ELF-1 (cell line): ENCODE data around the gene NUCKS1.

Experiments
- DNase-seq: peaks from one replicate; pipeline ENCODE4 v3.0.0-alpha.2; 2016; ENCODE audit warnings: low read depth, low spot score

NUCKS1 gene

GRCh38 chr1:205750138-205751035 is at the start of gene NUCKS1:
TSS of gene NUCKS1 (minus strand) at chr1:205750182. CDS start at chr1:205749973, 209 bp downstream.
- peak; percentile 99 for DNase-seq

DNA sequence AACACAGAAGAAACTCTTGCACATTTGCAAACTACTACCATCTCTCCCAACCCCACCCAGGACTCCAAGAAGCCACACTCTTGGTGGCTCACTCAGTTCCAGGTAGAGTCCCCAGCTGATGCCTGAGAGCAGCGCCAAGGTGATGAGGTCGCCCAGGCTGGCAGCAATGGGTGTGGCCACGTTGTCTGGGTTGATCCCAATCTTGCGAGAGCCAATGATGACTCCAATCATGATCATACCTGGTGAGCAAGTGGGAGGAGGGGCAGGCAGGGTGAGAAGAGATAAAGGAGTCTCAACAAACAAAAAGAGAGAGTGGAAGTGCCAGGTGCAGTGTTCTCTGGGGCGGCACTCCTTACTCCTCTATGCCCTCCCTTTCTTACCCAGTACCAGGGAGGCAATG is 48.6 kb upstream of the NUCKS1 start:
- no peak for DNase-seq

DNA sequence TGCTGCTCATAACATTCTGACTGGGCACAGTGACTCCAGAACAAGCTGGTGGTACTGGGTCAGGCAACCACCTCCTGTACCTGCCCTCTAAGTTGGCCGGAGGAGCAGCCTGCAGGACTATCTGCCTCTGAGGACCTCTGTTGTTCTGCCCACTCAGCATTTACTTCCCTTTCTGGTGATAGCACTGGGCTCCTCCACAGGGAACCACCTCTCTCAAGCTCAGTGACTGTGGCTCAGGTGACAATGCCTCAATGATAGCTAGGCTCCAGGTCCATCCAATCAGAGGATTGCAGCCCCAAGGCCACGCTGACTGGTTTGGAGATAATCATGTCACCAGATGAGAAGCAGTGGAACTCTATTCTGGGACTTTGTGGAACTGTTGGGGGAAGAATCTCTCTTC is 47.2 kb upstream of the NUCKS1 start:
- DNase-seq: no peak

DNA sequence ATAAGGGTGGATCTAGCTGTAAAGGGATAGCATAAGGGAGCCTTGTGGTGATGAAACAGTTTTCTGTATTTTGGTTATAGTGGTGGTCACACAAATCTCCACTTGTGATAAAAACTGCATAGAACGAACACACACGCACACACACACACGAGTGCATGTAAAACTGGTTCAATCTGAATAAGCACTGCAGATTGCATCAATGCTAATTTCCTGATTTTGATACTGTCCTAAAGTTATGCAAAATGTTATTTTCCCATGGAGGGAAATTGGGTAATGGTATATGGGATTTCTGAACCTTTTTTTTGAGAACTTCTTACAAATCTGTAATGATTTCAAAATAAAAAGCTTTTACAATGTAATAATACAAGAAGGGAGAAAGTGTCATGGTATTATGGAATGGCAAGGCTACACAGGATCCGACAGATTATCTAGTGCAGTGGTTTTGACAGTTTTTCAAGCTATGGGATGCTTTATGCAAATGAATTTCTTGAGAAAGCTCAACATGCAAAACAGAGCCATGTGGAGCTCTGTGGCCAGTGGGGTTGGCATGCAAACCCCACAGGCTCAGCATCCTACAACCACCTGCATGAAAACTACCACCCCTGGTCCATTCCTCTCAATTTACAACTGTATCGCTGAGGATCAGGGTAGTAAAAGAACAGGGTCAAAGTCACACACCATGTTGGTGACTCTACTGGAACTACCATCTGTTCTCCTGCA is 44.2 kb upstream of the NUCKS1 start:
- no peak for DNase-seq

GRCh38 chr1:205792961-205793673 is 43.1 kb upstream of the NUCKS1 start:
- peak; percentile 46 for DNase-seq

- DNase-seq: no peak
These were observed 42.5 kb upstream of the NUCKS1 start for GRCh38 chr1:205792481-205792881.

DNA sequence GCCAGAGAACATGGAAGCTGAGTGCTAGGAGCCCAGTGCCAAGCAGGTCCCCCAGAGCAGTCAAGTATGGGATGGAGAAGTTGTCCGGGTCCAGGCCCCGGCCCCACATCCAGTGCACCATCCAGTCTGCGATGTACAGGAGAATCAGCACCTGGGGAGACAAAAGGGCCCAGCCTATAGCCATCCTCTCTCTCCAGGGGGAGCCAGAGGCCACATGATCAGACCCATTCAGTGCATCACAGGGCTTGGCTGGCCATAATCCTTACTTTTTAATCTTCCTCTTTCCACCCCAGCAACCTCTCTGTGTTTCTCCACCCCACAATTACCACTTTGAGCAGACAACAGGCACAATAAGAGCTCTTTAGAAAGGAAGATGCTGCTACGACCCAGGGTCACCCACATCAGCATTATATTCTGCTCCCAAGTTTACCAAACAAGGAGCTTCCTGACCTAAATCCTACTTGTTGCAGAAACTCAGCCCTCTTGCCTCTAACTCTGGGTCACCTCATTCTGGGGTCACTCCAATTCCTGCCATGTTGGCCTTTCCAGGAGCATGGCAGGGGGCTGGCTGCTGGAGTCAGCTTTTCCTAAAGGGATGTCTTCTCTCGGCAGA is 41.7 kb upstream of the NUCKS1 start:
- DNase-seq: peak; percentile 75

GRCh38 chr1:205787287-205787916 is 37.4 kb upstream of the NUCKS1 start:
- DNase-seq: no peak

DNA sequence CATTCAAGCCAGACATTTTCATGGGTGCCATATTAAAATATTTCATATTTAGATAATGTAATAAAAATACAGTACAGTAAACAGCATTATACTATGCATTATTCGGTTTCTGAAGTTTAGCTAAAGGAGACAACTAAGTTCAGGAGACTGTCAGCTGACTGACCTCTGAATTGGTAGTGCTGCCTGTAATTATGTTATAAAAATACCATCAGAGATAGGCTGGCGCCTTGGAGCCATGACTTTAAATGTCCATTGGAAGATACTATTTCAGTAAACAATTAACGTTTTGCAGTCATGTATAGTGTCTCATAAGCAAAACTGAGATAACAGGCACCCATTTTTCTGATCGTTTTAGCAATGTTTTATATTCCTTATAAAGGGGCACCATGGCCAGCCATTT is 36.6 kb upstream of the NUCKS1 start:
- DNase-seq: no peak

DNA sequence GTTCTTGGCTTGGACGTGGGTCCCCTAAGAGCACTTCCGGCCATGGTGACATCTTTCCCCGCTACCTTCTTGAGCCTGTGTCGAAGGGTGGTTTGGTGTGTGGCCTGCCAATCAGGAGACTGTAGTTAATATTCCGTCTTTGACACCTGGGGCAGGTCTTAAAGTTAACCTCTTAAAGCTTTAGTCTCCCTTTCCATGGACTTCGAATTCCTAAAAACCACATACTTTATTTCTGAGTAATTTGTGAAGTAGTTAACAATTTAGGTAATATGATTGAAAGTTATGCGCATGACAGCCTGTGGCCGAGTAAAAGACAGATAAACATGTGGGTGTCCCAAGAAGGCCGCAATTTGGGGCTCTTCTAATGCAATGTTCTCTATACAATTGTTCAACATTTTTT is 35.5 kb upstream of the NUCKS1 start:
- no peak for DNase-seq

DNA sequence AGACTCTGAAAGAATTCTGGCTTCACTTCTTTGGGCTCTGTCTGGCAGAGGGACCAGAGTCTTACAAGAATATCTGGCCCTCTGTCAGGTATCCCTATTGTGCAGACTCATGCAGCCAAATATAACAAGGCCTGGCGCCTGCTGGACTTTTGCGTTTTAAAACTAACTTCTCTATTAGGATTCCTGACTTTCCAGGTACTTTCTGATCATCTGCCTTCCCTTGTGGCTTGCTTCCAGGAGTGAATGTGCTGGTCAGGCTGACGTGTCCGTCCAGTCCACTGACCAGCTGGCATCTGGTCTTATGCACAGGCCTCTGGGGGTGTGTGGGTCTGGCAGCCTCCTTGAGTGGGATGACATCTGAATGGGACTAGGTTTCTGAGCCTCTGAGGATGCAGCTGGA is 33.9 kb upstream of the NUCKS1 start:
- DNase-seq: no peak

GRCh38 chr1:205783433-205783795 is 33.4 kb upstream of the NUCKS1 start:
- no peak for DNase-seq

DNA sequence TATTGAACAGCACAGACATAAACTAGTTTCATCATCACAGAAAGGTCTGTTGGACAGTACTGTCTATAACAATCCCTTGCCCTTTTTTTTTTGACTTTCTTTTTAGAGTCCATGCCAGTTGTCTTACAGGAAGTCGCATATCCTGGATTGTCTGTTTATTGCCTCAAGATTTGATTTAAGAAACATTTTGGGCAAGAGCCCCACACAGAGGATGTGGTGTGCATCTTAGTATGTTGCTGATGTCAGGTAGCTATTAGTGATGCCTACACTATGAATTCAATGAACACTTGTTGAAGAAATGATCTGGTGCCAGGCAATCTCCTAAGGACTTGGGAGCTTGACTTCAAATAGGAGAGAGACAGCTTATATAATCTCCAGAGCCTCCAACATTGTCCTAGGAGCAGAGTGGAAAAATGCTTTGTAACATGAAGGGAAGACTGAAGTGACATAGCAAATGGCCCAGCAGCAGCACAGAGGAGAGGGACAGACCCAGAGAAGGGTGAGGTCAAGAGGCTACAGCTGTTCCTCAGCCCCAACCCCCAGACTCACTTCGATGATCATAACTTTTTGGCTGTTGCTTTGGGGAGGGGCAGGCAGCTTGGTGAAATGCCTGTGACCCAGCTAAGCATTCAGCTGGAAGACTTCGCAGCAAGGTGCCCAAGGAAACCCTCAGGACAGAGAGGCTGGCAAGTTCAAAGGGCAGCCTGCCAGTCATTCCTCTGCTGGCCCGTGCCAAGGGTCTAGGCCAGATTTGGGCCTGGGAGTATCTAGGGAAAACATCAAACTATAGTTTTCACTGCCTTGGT is 32.8 kb upstream of the NUCKS1 start:
- no peak for DNase-seq

- DNase-seq: no peak
These were observed 30.4 kb upstream of the NUCKS1 start for GRCh38 chr1:205780335-205780734.

DNA sequence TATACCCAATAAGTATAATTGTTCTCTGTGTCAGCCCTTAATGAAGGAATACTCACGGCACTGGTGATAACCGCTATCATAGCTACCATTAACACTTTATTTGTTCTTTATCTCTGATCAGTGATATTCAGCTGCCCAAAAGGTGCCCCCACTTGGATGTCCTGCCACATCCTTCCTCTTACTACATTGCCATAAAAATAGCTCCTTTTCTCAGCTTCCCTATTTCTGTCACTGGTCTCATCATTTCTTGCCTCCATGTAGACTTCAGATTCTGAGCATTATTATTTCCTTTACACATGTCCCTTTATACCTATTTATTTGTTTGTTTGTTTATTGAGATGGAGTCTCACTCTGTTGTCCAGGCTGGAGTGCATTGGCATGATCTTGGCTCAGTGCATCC is 28.0 kb upstream of the NUCKS1 start:
- no peak for DNase-seq

DNA sequence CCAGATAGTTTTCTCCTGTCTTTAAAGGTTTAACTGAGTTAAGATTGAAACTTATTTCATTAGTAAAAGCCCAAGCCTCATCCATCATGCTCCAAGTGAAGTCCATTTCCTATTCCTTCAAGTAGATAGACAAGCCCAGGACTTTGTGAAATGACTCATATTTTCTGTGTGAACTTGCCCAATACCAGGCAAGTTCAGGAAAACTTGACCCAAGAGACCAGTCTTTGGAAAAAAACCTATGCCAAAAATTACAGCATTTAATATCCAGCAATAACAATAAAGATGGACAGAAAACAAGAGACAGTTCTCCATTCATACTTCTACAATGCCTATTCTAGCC is 25.7 kb upstream of the NUCKS1 start:
- no peak for DNase-seq

DNA sequence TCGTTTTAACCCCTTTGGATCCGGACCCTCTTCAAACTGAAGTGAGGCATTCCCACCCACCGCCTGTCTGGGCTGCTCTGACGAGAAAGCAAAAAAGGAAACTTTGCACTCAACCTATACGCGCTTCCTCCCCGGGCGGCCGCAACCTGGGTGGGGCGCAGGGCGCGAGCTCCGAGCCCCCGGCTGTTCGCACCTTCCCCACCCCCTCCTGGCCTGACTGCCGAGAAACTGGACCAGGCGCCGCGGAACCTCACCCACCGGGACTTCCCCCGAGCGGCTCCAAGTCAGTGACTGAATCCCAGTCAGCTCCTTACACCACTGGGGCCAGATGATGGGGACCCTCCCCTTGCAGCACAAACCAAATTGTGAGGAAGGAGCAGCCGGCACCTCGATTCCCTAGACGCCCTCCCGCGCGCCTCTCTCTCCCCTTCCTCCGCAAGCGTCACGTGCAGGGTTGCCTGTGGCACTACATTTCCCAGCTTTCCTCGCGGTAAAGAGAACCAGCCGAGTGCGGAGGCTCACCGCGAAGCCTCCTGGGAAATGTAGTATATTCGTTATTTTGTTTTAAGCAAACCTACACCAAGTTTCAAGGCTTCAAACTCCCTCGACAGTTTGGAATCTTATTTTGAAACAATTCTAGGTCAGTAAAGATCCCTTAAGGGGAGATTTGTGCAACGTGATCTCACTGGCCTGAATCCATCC is 25.2 kb upstream of the NUCKS1 start, which contains the start of gene RAB29:
RAB29 (minus strand) TSS at position 468 of the 702 bp plus-strand sequence. CDS start 526 bp downstream, outside the sequence.
- peak; percentile 83 for DNase-seq

GRCh38 chr1:205774198-205775014 is 24.4 kb upstream of the NUCKS1 start:
- peak; percentile 54 for DNase-seq

DNA sequence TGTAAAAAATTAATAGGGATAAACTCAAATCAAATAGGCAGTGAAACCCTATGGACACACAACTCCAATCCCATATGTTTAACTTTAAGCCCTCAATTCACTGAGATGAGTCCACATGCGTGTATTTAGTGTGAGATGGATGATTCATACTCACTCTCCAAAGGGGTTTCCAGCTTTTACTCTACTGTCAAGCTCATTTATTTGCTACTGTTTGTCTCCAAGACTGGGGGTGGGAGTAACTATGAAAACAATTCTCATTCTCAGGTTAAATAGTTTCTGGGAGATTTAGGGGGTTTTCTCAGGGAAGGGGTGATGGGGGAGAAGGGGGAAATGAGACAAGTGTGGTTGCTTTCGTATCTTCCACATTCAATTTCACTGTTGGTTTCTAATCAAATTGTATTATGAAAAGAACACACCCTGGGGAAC is 22.6 kb upstream of the NUCKS1 start:
- DNase-seq: no peak
